ENCODE data around the gene MAP3K13.

The MAP3K13 gene

DNA sequence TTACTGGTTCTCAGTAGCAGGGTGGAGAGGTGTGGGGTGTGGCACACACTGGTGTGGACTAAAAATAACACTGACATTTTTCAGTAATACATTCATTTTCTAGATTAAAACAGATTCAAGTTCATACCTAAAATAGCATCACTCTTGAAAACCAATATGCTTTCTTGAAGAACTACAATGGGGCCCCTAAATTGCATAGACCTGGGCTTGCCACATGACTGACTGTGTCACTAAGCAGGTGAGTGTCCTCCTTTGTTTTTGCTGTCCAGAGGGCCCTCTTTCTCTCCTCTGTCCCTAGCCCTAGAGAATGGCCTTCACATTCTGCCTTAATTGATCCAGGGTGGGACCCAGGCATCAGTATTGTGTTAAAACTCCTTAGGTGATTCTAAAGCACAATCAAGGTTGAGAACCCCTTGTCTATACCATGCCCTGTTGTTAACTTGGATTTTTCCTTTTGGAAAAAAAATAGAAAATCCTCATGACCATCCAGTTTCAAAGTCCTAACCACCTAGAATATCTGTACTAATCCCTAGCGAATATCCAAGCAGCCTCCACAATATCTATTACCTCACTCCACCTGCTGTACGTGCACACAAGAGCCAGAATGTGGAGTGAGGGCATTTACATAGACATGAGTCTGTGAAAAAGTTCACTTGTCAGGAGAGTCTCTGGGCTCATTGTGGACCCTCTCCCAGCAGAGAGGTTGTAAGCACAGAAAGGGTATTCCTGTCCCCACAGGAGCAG, 154.6 kb downstream of the MAP3K13 start:
- no peak for DNase-seq

GRCh38 chr3:185519021-185519420, 156.1 kb downstream of the MAP3K13 start:
- no peak for DNase-seq

DNA sequence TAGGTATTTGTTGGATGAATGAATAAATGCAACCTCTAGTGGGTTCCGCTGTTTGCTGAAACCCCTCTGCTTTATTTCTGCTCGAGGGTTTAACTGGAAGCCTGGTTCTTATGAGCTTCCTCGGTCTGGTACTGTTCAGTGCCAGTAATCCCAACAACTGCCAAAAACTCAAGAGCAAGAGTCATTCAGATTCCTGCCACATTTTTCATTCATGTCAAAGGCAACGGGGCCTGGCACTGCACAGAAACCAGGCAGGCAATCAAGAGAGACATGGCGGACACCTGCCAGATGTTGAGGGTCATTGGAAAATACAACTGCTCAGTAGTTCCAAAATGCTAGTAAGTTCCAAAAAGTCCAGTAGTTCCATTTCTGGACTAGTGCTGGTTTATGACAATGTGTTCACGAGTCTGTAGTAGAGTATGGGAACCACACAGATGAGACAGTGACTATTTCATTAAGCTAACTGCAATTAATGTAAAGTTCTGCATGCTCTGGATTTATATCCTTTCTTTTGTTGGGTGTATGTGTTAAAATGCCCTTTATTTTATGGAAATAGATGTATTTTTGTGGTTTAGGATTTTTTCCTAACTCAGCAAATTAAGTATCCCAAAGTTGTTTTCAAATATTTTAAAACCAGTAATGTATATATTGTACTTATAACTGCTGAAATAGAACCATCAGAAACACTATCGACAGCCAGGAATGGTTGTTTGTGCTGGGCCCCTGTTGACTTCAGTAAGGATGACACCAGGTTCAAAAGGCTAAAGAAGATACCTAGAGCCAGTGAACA, 158.6 kb downstream of the MAP3K13 start:
- DNase-seq: no peak

DNA sequence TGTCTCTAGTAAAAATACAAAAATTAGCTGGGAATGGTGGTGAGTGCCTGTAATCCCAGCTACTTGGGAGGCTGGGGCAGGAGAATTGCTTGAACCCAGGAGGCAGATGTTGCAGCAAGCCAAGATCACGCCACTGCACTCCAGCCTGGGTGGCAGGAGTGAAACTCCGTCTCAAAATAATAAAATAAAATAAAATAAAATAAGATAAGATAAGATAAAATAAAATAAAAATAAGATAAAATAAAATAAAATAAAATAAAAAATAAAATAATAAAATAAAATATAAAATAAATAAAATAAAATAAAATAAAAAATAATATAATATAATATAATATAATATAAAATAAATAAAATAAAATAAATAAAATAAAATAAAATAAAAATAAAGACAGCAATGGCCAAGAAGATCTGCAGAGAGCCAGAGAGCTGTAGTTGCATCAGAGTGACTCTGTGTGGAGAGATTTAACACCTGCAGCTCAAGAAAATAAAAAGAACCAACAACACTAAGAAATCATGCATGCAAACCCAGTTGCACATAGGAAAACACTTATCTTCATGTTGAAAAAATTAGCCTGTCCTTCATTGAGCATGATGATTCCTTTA, 163.5 kb downstream of the MAP3K13 start:
- no peak for DNase-seq

DNA sequence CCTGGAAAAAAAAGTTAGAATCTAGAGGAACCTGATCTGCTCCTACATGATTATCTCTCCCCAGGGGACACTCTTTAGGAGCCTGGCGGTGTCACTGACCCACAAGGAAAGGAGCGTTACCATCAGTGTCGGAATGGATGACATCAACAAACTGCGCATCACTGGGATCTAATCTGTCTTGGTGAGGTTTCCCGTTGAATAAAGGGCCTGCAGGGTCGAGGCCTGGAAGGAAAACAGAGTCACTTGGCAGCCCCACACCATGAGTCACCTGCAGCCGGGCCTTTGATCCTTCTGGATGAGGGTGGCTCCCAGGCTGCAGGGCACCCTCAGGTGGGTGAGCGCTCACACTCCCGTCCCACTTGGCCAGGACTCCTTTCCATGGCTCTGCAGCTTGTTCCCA, 164.4 kb downstream of the MAP3K13 start:
- no peak for DNase-seq

GRCh38 chr3:185528532-185528931, 165.6 kb downstream of the MAP3K13 start:
- no peak for DNase-seq

GRCh38 chr3:185530856-185531255, 167.9 kb downstream of the MAP3K13 start:
- DNase-seq: no peak

- DNase-seq: no peak
These were observed 170.0 kb downstream of the MAP3K13 start for GRCh38 chr3:185532901-185533300.

- no peak for DNase-seq
These were observed 171.6 kb downstream of the MAP3K13 start for GRCh38 chr3:185534511-185534910.

DNA sequence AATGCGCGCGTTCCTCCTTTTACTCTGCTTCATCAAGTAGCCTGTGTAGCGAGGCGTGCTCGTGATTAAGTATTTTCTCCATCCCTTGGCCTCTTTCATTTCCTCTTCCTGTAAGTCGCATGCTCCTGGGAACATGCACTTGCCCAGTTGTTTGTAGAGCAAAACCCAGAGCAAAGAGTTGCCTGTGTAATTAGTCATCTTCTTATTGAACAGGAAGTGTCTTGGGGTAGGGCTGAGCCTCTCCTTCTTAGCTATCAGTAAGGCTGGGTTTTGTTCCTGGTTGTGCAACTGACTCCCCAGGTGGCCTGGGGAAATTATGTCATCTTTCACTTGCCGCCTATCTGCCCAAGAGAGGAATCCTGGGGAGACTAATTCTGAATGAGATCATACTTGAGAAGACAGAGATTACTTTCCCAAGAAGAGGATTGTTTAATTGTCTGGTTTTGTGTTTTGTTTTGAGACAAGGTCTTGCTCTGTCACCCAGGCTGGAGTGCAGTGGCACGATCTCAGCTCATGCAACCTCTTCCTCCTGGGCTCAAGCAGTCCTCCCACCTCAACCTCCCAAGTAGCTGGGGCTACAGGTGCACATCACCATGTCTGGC, 174.5 kb downstream of the MAP3K13 start:
- no peak for DNase-seq
